Endothelial cell of umbilical vein (primary cell): Measurements from ENCODE around the gene KLHL13. TPM values are rescaled to one million over a fixed set of nuclear protein-coding genes. Genes with fewer than 3 reads are reported as not detected.
"Not testable (repeated sequence)": the region's sequence is repeated elsewhere in the genome, so short reads cannot be mapped to it uniquely, and the experiment has no call there.

ENCODE experiments used
- BruUV-seq: library from RNA; stranded (reverse); fragments of 400-500 nt; replicated peaks from 2 replicates; lab custom pipeline; 2021; lab: Mats Ljungman, UMichigan
- CTCF ChIA-PET: fragments of 300-600, 350-600 bp; sonication (Branson Sonifier 250); formaldehyde crosslinking; loops from one replicate; lab custom pipeline; 2021; ENCODE audit warnings: antibody characterized with exemption, inconsistent platforms; lab: Charles Lee
- POLR2A ChIA-PET: fragments of 300-600, 350-600 bp; sonication (Branson Sonifier 250); formaldehyde crosslinking; loops from one replicate; lab custom pipeline; 2021; ENCODE audit warnings: antibody characterized with exemption, inconsistent platforms; lab: Charles Lee
- DNase-seq: peaks from one replicate; pipeline ENCODE4 v3.0.0-alpha.2; 2011; ENCODE audit warnings: low read depth, low spot score
- FAIRE-seq: peaks from 2 replicates; lab custom pipeline; 2011; peaks lifted over from hg19 to GRCh38; lab: Jason Lieb, UNC
- H2AFZ ChIP-seq: 2 replicates; pipeline ENCODE4 v1.6.0; 2012; ENCODE audit warnings: low read depth, low read length, control low read depth, inconsistent platforms
- H3K27ac ChIP-seq: 2 replicates; pipeline ENCODE4 v1.5.1; 2011; ENCODE audit warnings: low read depth, mild to moderate bottlenecking, control low read depth, low read length, moderate library complexity; ENCODE audit not compliant: insufficient read depth
- H3K27me3 ChIP-seq, 2 experiments: 2 replicates each; pipeline versions ENCODE4 v1.6.0 to v1.6.1; 2011; ENCODE audit warnings: low read length in 2 of 2, mixed read lengths in 1 of 2; ENCODE audit not compliant: control insufficient read depth in 2 of 2, insufficient read depth in 2 of 2
- H3K36me3 ChIP-seq, 2 experiments: 2 replicates in 1 of 2; 3 replicates in 1 of 2; pipeline ENCODE4 v1.5.1; 2011; ENCODE audit warnings: low read length in 2 of 2, mild to moderate bottlenecking in 1 of 2, moderate library complexity in 1 of 2; ENCODE audit not compliant: control insufficient read depth in 2 of 2, insufficient read depth in 2 of 2; ENCODE audit errors: extremely low read depth in 1 of 2
- H3K4me1 ChIP-seq: 3 replicates; pipeline ENCODE4 v1.5.1; 2011; ENCODE audit warnings: mild to moderate bottlenecking, low read length; ENCODE audit not compliant: control insufficient read depth, insufficient read depth; ENCODE audit errors: extremely low read depth
- H3K4me2 ChIP-seq: 2 replicates; pipeline ENCODE4 v1.6.1; 2011; ENCODE audit warnings: low read length, control low read depth, mixed read lengths; ENCODE audit not compliant: insufficient read depth
- H3K4me3 ChIP-seq, 3 experiments: fragments of 200-600 bp in 1 of 3; sonication (generic), shearing (Covaris generic) in 1 of 3; replicated peaks in 1 of 3; 2 replicates each; pipeline ENCODE4 v1.5.1; 2011 to 2016; ENCODE audit warnings: control low read depth in 3 of 3, low read length in 3 of 3, mild to moderate bottlenecking in 2 of 3, inconsistent platforms in 1 of 3, low read depth in 1 of 3, moderate library complexity in 1 of 3; ENCODE audit not compliant: insufficient read depth in 1 of 3
- H3K79me2 ChIP-seq: 2 replicates; pipeline ENCODE4 v1.6.0; 2012; ENCODE audit warnings: low read length, inconsistent platforms; ENCODE audit not compliant: control insufficient read depth, insufficient read depth
- H3K9ac ChIP-seq: replicated peaks from 2 replicates; pipeline ENCODE3; 2011; ENCODE audit warnings: low read length, control low read depth; ENCODE audit not compliant: insufficient read depth; ENCODE audit errors: extremely low read depth
- H3K9me1 ChIP-seq: replicated peaks from 3 replicates; pipeline ENCODE4 v1.6.0; 2011; ENCODE audit warnings: mild to moderate bottlenecking, low read length; ENCODE audit not compliant: control insufficient read depth, insufficient read depth; ENCODE audit errors: extremely low read depth
- H3K9me3 ChIP-seq: replicated peaks from 2 replicates; pipeline ENCODE4 v1.5.1; 2012; ENCODE audit warnings: low read length, inconsistent platforms; ENCODE audit not compliant: control insufficient read depth, insufficient read depth
- H4K20me1 ChIP-seq: replicated peaks from 2 replicates; pipeline ENCODE3; 2011; ENCODE audit warnings: mild to moderate bottlenecking, low read length; ENCODE audit not compliant: control insufficient read depth, insufficient read depth; ENCODE audit errors: extremely low read depth
- CTCF ChIP-seq, 2 donors: IDR thresholded peaks; 1 replicate in 1 of 2; 2 replicates in 1 of 2; pipeline ENCODE4 v1.5.1; 2011; ENCODE audit warnings: low read length in 2 of 2, mild to moderate bottlenecking in 2 of 2, moderate library complexity in 2 of 2, control low read depth in 1 of 2, inconsistent platforms in 1 of 2, low read depth in 1 of 2; ENCODE audit not compliant: insufficient read depth in 1 of 2; ENCODE audit errors: extremely low read depth in 1 of 2
- EZH2 ChIP-seq: IDR thresholded peaks from 2 replicates; pipeline ENCODE4 v1.6.1; 2012; ENCODE audit warnings: borderline replicate concordance, low read depth, mild to moderate bottlenecking, moderate library complexity, low read length, inconsistent platforms; ENCODE audit not compliant: severe bottlenecking
- FOS ChIP-seq: IDR thresholded peaks from 2 replicates; pipeline ENCODE4 v1.6.1; 2011; ENCODE audit warnings: mild to moderate bottlenecking, low read length, moderate library complexity, borderline replicate concordance; ENCODE audit not compliant: insufficient read depth
- GATA2 ChIP-seq: IDR thresholded peaks from 2 replicates; pipeline ENCODE4 v1.7.0; 2011; ENCODE audit warnings: low read depth, mild to moderate bottlenecking, moderate library complexity, mixed read lengths, low read length; ENCODE audit not compliant: insufficient read length, insufficient read depth
- JUN ChIP-seq: IDR thresholded peaks from 2 replicates; pipeline ENCODE4 v1.6.1; 2011; ENCODE audit warnings: borderline replicate concordance, low read depth; ENCODE audit not compliant: insufficient read length, insufficient read depth
- MAX ChIP-seq: IDR thresholded peaks from 2 replicates; pipeline ENCODE4 v1.6.1; 2011; ENCODE audit not compliant: insufficient read depth, insufficient read length
- MYC ChIP-seq: IDR thresholded peaks from one replicate; pipeline ENCODE4 v1.6.1; 2011; ENCODE audit warnings: mild to moderate bottlenecking, low read depth, low read length
- POLR2A ChIP-seq: IDR thresholded peaks from 2 replicates; pipeline ENCODE4 v1.6.1; 2012; ENCODE audit warnings: low read depth, mild to moderate bottlenecking, control low read depth, low read length
- POLR2AphosphoS5 ChIP-seq: IDR thresholded peaks from 2 replicates; pipeline ENCODE4 v1.6.1; 2012; ENCODE audit warnings: low read depth, mild to moderate bottlenecking, control low read depth, low read length, moderate library complexity; ENCODE audit not compliant: insufficient read depth
- dilution Hi-C: fragments of 300-500 bp; cut with MboI; formaldehyde crosslinking; loops from one replicate; pipeline ENCODE4 v1.15.0; 2019; ENCODE audit warnings: low sequenced_read_pairs; ENCODE audit not compliant: extremely low pct_ligation_motif_present
- intact Hi-C: fragments of 100-400 bp; cut with micrococcal nuclease; formaldehyde crosslinking; loops from one replicate; pipeline ENCODE4 v1.10.0; 2022
- polyA plus RNA-seq, 4 experiments: library from polyadenylated mRNA; depleted of rRNA in 3 of 4; stranded (reverse) in 3 of 4; unstranded in 1 of 4; fragments of >200 nt; gene quantifications; 2 replicates each; pipeline versions ENCODE4 v1.2.1 to v1.2.3, GENCODE V29; 2011 to 2012; ENCODE audit warnings: missing spikeins in 1 of 4
- total RNA-seq: library from RNA; stranded (reverse); gene quantifications from 2 replicates; pipeline ENCODE4 v1.2.3, GENCODE V29; 2021

KLHL13 gene
- total and polyA plus RNA-seq, 2 donors (not counting 3 experiments of a cell fraction or from before 2014, with no cell fraction given) = 15.3 to 18.2 TPM

GRCh38 chrX:117957128-117957527 is 159.5 kb downstream of the KLHL13 start:
- Histone ChIP-seq H2AFZ (no peak overlapping the region), H3K4me3 (no peak overlapping the region), H3K9me1 (no peaks in the 10 kb centered on the region), H3K27ac (no peak overlapping the region), H3K27me3 (no peaks in the 10 kb centered on the region), H3K9ac (no peak overlapping the region), H3K4me2 (no peak overlapping the region), H3K36me3 (no peaks in the 10 kb centered on the region), H3K9me3 (no peaks in the 10 kb centered on the region), H3K4me1 (no peaks in the 10 kb centered on the region), H4K20me1 (no peaks in the 10 kb centered on the region), H3K79me2 (no peaks in the 10 kb centered on the region)
- TF ChIP-seq POLR2AphosphoS5 (no peak), EZH2 (no peak), JUN (no peak), MYC (no peak), GATA2 (no peak), CTCF (IDR thresholded peaks at IDR 0.05; ENCODE audit: extremely low read depth in 1 of 2, insufficient read depth in 1 of 2, low read depth in 1 of 2, low read length in 2 of 2) (no peak), MAX (no peak), FOS (no peak), POLR2A (no peak)
- intact Hi-C loops (no loop called here), dilution Hi-C loops (no loop called here)
- no TSS peak for BruUV-seq
- CTCF ChIA-PET = no interaction called here
- FAIRE-seq (no peak), DNase-seq (peak; percentile 21)
- POLR2A ChIA-PET = no interaction called here

DNA sequence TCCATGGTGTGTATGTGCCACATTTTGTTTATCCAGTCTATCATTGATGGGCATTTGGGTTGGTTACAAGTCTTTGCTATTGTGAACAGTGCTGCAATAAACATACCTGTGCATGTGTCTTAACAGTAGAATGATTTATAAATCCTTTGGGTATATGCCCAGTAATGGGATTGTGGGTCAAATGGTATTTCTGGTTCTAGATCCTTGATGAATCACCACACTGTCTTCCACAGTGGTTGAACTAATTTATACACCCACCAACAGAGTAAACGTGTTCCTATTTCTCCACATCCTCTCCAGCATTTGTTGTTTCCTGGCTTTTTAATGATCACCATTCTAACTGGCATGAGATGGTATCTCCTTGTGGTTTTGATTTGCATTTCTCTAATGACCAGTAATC is 177.3 kb downstream of the KLHL13 start:
- H3K4me3 ChIP-seq, BruUV-seq, H3K79me2 ChIP-seq, H3K27me3 ChIP-seq, POLR2A ChIA-PET, H3K4me2 ChIP-seq, dilution Hi-C loops, CTCF ChIA-PET, H2AFZ ChIP-seq, H3K4me1 ChIP-seq, intact Hi-C loops, H3K9ac ChIP-seq, DNase-seq, H3K36me3 ChIP-seq, H3K27ac ChIP-seq, FAIRE-seq, H3K9me1 ChIP-seq, H4K20me1 ChIP-seq, H3K9me3 ChIP-seq: not testable (repeated sequence)
